ENCODE data around the gene COMMD2. TPM values are rescaled to one million over a fixed set of nuclear protein-coding genes. Genes with fewer than 3 reads are reported as not detected.
A peak's percentile ranks its signal among the peaks of the same experiment; 100 is the strongest.

Gene COMMD2
- total and polyA plus RNA-seq, 10 of the 15 experiments (the other 5 are each of a cell fraction or from before 2014, with no cell fraction given), result 23.0 to 97.0 (median 50.9) TPM

DNA sequence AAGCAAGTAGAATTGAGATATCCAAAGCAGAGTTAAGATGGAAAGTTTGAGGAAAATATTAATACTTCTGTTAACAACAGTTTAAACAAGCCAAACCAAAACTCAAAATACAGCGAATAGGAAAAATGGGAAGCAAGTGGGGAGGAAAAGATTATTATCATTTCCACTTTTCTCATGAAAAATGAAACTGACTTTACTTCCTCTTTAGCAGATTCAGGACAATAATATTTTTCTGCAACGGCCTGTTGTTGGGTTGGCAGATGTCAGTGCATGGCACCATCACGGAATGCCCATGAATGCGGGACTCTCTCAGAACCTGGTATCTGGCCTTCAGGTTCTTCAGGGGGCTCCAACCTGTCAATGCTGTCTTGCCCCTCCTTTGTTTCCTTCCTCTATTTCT lies 28.9 kb upstream of the COMMD2 start:
- in situ Hi-C loops (cut with MboI) (no loop called here), intact Hi-C loops (cut with micrococcal nuclease; ENCODE audit: unreplicated experiment) (no loop called here)
- no peak for TF ChIP-seq EP300 (IDR thresholded peaks at IDR 0.05; ENCODE audit: borderline replicate concordance in 1 of 2, control insufficient read depth in 1 of 2, low read depth in 2 of 2, low read length in 2 of 2)
- no peak for TF ChIP-seq ATF7 (IDR thresholded peaks at IDR 0.05; ENCODE audit: low read depth)
- no peak for TF ChIP-seq CREB1 (IDR thresholded peaks at IDR 0.05; ENCODE audit: low read depth)
- no peak for TF ChIP-seq STAT3 (IDR thresholded peaks at IDR 0.05; ENCODE audit: low read depth, low read length)
- no peak for TF ChIP-seq ZNF622 (IDR thresholded peaks at IDR 0.05)
- no peak for TF ChIP-seq CREM (IDR thresholded peaks at IDR 0.05; ENCODE audit: low read depth)
- TF ChIP-seq CHD4 (IDR thresholded peaks at IDR 0.05), result no peak
- no peak for TF ChIP-seq HDGF (IDR thresholded peaks at IDR 0.05)
- no peak for TF ChIP-seq PML (IDR thresholded peaks at IDR 0.05; ENCODE audit: low read length)
- TF ChIP-seq, protein P1, sequence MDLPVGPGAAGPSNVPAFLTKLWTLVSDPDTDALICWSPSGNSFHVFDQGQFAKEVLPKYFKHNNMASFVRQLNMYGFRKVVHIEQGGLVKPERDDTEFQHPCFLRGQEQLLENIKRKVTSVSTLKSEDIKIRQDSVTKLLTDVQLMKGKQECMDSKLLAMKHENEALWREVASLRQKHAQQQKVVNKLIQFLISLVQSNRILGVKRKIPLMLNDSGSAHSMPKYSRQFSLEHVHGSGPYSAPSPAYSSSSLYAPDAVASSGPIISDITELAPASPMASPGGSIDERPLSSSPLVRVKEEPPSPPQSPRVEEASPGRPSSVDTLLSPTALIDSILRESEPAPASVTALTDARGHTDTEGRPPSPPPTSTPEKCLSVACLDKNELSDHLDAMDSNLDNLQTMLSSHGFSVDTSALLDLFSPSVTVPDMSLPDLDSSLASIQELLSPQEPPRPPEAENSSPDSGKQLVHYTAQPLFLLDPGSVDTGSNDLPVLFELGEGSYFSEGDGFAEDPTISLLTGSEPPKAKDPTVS (IDR thresholded peaks at IDR 0.05; ENCODE audit: low read depth, low read length), result no peak
- TF ChIP-seq ZSCAN29 (IDR thresholded peaks at IDR 0.05), result no peak
- no peak for TF ChIP-seq BCLAF1 (IDR thresholded peaks at IDR 0.05)
- no peak for TF ChIP-seq EED (IDR thresholded peaks at IDR 0.05; ENCODE audit: low read depth)
- TF ChIP-seq, protein P2, sequence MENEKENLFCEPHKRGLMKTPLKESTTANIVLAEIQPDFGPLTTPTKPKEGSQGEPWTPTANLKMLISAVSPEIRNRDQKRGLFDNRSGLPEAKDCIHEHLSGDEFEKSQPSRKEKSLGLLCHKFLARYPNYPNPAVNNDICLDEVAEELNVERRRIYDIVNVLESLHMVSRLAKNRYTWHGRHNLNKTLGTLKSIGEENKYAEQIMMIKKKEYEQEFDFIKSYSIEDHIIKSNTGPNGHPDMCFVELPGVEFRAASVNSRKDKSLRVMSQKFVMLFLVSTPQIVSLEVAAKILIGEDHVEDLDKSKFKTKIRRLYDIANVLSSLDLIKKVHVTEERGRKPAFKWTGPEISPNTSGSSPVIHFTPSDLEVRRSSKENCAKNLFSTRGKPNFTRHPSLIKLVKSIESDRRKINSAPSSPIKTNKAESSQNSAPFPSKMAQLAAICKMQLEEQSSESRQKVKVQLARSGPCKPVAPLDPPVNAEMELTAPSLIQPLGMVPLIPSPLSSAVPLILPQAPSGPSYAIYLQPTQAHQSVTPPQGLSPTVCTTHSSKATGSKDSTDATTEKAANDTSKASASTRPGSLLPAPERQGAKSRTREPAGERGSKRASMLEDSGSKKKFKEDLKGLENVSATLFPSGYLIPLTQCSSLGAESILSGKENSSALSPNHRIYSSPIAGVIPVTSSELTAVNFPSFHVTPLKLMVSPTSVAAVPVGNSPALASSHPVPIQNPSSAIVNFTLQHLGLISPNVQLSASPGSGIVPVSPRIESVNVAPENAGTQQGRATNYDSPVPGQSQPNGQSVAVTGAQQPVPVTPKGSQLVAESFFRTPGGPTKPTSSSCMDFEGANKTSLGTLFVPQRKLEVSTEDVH (IDR thresholded peaks at IDR 0.05; ENCODE audit: low read depth, partially characterized antibody), result no peak
- no peaks in the 10 kb centered on the region for H4K20me1 ChIP-seq (ENCODE audit: control insufficient read depth, insufficient read depth)
- ChIA-PET RAD21 (ENCODE audit: unreplicated experiment) (no interaction called here), CTCF (interaction anchor here (1.6 to 2.9 kb wide), 2 partner anchors 9 to 64 kb away, joined by 4 to 26 read pairs; no protein-coding TSS in a partner anchor), POLR2A (no interaction called here), SMC1A (ENCODE audit: uncharacterized antibody, unreplicated experiment) (interaction anchor here (1.9 kb wide), 1 partner anchor 10 kb away, joined by 7 read pairs; no protein-coding TSS in a partner anchor)
- FAIRE-seq (no peak), DNase-seq (ENCODE audit: low read depth, low spot score) (no peak), ATAC-seq (0 out of 3 replicates have a peak, but pooled peaks have one; percentile 28)
- no peaks in the 10 kb centered on the region; the same call in 2 of the 3 replicates for H3K9me3 ChIP-seq (replicated peaks; ENCODE audit: control insufficient read depth, insufficient read depth, low read length)
- BruUV-seq (replicated peaks), result no TSS peak
- H3K79me2 ChIP-seq (ENCODE audit: control insufficient read depth, insufficient read depth, low read length), result no peaks in the 10 kb centered on the region
- no peak overlapping the region; the same call in 1 of the 2 replicates for H2AFZ ChIP-seq (ENCODE audit: control insufficient read depth, low read depth, low read length)
- H3K9ac ChIP-seq (ENCODE audit: control insufficient read depth, insufficient read depth, low read length), result no peak overlapping the region
- whole genome bisulfite sequencing (ENCODE audit: insufficient coverage, insufficient replicate concordance, low lambda C conversion rate, missing lambda C conversion rate), result 49% methylated on average over 4 of the region's 4 CpGs
- H3K4me2 ChIP-seq (ENCODE audit: control insufficient read depth, insufficient read depth), result peak overlapping the region; percentile 59; the same call in 1 of the 2 replicates
- no peak overlapping the region for H3K27ac ChIP-seq (ENCODE audit: control insufficient read depth, insufficient read depth)
- H3K36me3 ChIP-seq (ENCODE audit: control insufficient read depth in 2 of 2, insufficient read depth in 2 of 2, low read length in 1 of 2), result no peaks in the 10 kb centered on the region
- peaks cover 4% of the 10 kb centered on the region for H3K4me1 ChIP-seq (ENCODE audit: control insufficient read depth, insufficient read depth, low read length)
- no peak overlapping the region for H3K4me3 ChIP-seq
- no peaks in the 10 kb centered on the region; a peak in 2 of 4 replicates for H3K27me3 ChIP-seq (replicated peaks in 1 of 2; ENCODE audit: control insufficient read depth in 2 of 2, insufficient read depth in 2 of 2, low read length in 1 of 2)
